Dermis microvascular lymphatic vessel endothelial cell (primary cell): ENCODE results near the gene RGMB. TPM values are rescaled to one million over a fixed set of nuclear protein-coding genes. Genes with fewer than 3 reads are reported as not detected.
"Not testable (repeated sequence)": the region's sequence is repeated elsewhere in the genome, so short reads cannot be mapped to it uniquely, and the experiment has no call there.

Experiments used
- DNase-seq, 2 donors: peaks; one replicate each; pipeline versions ENCODE4 v3.0.0 to v3.0.0-alpha.2; 2010; ENCODE audit warnings: low read depth in 2 of 2
- total RNA-seq: library from RNA; depleted of rRNA; stranded (reverse); fragments of >200 nt; gene quantifications from 2 replicates; pipeline ENCODE4 v1.2.1, GENCODE V29; 2014

Gene RGMB, protein sequence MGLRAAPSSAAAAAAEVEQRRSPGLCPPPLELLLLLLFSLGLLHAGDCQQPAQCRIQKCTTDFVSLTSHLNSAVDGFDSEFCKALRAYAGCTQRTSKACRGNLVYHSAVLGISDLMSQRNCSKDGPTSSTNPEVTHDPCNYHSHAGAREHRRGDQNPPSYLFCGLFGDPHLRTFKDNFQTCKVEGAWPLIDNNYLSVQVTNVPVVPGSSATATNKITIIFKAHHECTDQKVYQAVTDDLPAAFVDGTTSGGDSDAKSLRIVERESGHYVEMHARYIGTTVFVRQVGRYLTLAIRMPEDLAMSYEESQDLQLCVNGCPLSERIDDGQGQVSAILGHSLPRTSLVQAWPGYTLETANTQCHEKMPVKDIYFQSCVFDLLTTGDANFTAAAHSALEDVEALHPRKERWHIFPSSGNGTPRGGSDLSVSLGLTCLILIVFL
- total RNA-seq, result 6.8 and 12.3 TPM in 2 replicates

DNA sequence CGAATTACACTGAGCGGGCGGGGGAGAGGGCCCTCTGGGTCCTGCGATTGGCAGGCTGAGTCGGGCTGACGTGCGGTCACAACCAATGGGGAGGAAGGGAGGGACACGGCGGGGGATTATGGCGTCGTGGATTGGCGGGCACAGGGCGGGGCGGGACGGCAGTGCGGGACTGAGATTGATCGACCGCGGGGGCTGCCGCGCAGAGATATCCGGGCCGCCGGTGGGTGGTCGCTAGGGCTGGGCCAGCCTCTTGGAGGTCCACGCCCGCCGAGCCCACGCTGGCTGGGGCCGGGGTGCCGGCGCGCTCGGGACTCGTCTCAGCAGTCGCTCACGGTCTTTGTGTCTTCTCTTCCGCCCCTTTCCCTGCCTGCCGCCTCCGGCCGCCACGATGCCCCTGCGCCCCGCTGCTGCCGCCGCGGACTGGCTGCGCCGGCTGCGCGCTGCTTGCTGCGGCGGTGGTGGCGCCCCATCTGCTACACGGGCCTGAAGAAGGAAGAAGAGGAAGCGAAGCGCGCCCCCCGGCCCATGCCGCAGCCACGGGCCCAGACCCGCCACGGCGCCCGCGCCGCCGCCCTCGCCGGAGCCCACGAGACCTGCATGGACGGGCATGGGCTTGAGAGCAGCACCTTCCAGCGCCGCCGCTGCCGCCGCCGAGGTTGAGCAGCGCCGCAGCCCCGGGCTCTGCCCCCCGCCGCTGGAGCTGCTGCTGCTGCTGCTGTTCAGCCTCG, at the start of gene RGMB:
RGMB (plus strand) TSS at position 200 of the 728 bp plus-strand sequence; CDS start at position 608, 408 bp downstream.
- DNase-seq, result peak; percentile 95 to 99

DNA sequence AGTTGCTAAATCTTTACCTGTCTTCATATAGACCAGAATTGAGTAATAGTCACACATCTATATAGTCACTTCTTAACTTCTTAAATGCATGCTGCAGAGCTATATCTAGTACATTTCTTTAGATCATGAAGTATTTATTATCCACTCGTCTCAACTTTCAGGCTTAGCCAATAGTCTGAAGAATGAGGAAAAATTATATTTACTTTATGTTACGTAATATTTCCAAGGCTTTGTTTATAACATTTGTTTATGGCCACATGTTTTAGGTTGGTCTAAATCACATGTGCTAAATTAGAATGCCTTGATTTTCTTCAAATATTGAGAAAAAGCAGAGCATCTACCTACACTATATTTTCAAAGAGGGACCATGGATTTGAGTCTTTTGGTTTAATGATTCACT, 47.2 kb upstream of the RGMB start:
- DNase-seq, result no peak

DNA sequence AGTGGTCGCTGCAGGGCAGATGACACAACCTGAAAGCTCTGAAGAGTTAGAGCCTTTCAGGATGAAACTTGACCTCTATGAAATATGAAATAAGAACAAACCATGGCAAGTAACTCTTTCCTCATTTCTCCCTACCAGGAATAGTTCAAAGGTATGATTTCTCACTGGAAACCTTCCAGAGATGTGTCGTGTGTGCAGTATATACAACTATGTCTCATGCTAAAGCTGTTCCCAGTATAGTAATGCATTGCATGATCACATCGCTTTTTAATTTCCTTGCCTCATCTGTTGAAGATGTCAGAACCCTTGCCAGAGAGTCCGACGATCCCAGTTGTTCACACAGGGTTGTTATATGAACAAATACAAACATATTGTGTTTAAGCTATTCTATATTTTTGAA, 45.8 kb upstream of the RGMB start:
- DNase-seq, result no peak

DNA sequence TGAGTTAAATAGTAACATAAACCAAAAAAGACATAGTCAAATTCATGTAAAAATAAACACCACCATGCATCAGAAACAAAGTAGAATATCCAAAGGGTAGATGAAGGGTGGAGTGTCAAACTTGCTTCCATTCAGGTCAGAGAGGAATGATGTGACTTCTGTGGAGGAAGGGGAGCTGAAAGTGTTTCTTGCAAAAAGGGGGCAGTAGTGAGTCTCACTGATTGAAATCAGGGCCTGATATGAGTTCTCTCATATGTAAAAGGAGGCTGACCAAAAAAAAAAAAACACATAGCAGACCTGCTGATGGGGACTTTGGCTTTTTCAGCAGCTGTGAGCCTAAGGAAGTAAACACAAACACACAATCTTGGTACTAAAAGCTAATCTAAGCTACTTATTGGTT, 38.8 kb upstream of the RGMB start:
- no peak for DNase-seq

DNA sequence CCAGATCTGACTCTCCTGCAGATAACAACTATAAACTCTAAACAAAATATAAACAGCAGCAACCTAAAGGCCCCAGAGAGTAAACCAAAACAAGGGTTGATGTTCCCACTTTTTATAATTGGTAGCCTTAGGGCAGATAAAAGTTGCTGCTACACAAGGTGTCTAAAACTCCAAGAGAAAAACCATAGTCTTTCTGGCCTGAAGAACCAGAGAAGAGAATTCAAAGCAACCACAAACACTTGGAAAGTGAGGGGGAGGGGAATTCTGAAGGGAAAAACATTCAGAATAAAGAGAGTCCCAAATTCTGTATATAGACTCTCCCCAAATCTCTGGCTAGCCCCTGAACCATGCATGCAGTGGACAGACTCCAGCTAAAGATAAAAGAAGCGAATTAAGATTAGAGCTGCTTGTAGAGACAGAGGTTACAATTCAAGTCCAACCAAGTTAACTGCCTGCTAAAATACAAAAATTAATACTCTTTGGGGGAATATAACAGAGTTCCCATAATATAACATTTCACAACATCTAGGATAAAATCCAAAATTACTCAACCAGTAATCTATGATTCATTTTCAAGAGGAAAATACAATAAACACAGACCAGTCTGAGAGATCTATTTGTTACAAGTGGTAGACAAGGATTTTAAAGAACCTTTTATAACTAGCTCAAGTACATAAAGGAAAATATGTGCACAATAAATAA, 37.5 kb upstream of the RGMB start:
- DNase-seq, result no peak

DNA sequence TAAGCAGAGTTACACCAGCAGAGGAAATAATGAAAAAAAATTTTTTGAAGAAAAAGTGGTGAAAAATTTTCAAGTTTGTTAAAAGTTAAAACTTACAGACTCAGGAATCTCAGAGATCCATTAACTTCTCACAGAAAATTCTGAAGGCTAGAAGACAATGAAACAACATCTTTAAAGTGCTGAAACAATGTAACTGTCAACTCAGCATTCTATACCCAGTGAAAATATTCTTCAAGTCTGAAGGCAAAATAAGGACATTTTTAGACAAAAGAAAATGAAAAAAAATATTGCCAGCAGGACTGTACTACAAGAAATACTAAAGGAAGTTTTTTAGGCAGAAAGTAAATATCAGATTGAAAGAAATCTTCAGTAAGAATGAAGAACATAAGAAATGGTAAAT, 36.7 kb upstream of the RGMB start:
- no peak for DNase-seq

DNA sequence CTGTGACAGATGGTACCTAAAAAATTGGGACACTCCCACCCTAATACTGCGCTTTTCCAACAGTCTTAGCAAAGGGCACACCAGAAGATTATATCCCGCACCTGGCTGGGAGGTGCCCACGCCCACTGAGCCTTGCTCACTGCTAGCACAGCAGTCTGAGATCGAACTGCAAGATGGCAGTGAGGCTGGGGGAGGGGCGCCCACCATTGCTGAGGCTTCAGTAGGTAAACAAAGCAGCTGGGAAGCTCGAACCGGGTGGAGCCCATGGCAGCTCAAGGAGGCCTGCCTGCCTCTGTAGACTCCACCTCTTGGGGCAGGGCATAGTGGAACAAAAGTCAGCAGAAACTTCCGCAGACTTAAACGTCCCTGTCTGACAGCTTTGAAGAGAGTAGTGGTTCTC, 36.0 kb upstream of the RGMB start:
- not testable (repeated sequence) for DNase-seq

DNA sequence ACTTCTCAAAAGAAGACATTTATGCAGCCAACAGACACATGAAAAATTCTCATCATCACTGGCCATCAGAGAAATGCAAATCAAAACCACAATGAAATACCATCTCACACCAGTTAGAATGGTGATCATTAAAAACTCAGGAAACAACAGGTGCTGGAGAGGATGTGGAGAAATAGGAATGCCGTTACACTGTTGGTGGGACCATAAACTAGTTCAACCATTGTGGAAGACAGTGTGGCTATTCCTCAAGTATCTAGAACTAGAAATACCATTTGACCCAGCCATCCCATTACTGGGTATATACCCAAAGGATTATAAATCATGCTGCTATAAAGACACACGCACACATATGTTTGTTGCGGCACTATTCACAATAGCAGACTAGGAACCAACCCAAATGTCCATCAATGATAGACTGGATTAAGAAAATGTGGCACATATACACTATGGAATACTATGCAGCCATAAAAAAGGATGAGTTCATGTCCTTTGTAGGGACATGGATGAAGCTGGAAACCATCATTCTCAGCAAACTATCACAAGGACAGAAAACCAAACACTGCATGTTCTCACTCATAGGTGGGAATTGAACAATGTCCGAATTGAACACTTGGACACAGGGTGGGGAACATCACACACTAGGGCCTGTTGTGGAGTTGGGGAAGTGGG, 34.8 kb upstream of the RGMB start:
- DNase-seq, result not testable (repeated sequence)

DNA sequence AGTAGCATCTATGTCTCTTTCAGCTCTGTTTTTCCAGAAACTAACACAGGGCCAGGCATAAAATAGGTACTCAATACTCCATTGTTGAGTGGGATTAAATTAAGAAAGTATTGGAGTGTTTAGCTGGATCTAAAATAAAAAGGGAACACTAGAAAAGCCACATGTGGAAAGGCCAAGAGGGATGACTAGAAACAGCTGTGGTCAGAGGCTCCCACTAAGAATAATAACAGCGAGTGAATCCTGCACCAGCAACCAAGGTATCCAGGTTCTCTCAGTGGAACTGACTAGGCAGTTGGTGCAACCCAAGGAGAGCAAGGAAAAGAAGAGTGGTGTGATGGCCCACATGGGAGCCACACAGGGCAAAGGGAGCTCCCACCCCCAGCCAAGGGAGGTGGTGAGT, 31.5 kb upstream of the RGMB start:
- DNase-seq, result no peak

DNA sequence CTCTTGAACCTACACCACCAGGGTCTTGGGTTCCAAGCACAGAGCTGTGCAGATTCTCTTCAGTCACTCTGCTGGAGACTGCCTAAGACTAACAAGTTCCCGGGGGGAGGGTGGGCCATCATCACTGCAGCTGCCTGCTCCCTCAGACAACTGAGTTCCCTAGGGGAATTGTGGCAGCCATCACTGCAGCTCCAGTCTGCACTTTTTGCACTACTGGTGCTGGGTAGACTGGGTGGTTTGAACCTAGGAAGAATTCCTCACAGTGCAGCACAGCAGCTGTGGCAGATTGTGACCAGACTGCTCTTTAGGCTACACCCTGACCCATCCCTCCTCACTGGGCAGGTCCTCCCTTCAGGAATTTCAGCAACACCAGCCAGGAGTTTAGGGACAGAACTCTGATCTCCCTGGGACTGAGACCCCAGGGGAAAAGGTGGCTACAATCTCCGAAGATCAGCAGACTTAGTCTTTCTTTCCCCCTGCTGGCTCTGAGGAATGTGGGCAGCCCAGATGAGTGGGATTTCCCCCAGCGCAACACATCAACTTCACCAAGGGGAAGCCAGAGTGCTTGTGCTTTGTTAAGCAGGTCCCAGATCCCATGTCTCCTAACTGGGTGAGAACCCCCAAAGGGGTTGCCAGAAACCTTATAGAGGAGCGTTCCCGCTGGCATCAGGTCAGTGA, 30.9 kb upstream of the RGMB start:
- DNase-seq, result no peak

DNA sequence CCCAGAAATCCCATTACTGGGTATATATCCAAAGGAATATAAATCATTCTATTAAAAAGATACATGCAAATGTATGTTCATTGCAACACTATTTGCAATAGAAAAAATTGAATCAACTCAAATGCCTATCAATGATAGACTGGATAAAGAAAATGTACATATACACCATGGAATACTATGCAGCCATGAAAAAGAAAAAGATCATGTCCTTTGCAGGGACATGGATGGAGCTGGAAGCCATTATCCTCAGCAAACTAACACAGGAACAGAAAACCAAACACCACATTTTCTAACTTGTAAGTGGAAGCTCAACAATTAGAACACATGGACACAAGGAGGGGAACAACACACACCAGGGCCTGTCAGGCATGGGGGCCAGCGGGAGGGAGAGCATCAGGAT, 25.2 kb upstream of the RGMB start:
- DNase-seq, result not testable (repeated sequence)

DNA sequence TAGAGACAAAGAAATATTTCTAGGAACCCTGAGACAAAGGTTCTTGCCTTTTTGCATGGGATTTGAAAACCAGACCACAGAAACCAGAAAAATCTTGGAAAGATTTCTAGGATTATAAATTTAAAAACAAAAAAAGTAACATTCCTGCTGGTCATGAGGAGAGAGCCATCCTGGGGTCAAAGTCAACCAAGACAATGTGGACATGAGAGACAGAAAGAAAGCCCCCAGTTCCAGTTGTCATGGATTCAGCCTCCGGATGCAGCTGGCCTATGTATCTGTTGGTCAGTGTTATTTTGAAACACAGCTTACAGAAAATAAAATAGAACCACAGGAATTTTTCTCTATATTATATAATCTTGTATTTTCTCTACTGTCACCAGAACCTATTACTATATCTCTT, 24.4 kb upstream of the RGMB start:
- no peak for DNase-seq

DNA sequence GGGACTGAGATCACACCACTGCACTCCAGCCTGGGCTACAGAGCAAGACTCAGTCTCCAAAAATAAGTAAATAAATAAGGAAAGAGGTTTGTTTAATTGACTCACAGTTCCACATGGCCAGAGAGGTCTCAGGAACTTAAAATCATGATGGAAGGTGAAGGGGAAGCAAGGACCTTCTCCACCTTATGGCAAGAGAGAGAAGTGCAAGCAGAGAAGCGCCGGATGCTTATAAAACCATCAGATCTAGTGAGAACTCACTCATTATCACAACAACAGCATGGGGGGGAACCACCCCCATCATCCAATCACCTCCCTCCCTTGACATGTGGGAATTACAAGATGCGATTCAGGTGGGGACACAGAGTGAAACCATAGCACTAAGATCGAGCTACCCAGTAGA, 22.8 kb upstream of the RGMB start:
- DNase-seq, result peak in 1 of 2 donors; percentile 17

DNA sequence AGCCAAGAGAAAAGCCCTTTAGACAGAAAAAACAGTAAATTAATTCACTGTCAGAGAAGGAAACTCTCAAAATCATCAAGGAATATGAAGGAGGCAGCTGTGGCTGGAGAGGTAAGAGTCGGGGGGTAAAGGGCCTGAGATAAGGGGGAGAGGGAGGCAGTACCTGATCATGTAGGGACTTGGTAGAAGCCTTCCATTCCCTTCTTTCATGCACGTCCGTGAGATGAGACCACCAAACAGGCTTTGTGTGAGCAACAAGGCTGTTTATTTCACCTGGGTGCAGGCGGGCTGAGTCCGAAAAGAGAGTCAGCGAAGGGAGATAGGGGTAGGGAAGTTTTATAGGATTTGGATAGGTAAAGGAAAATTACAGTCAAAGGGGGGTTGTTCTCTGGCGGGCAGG, 21.1 kb upstream of the RGMB start:
- not testable (repeated sequence) for DNase-seq

DNA sequence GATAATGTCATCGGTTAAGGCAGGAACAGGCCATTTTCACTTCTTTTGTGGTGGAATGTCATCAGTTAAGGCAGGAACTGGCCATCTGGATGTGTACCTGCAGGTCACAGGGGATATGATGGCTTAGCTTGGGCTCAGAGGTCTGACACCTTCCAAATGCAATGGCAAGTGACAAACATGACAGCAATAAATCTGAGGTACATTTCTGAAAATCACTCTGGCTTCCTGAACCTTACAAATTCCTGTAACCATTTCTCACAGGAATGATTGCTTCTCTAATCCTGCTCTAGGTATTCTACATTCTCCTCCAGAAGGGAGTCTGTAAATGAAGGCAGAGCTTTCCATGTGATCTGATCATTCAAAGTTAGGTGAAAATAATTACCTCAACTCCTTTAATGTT, 20.7 kb upstream of the RGMB start:
- not testable (repeated sequence) for DNase-seq

DNA sequence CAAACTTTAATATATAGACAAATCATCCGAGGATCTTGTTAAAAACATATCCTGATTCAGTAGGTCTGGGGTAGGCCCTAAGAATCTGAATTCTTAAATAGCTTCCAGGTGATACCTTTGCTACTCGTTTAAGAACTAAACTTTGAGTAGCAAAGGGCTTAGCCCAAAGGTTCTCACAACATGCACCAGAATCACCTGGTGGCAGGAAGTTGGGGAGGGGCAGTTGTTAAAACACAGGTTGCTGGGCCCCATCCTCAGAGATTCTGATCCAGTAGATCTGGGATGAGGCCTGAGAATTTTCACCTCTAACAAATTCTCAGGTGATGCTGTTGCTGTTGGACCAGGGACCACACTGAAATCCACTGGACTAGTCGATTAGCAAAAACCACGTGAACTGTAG, 20.0 kb upstream of the RGMB start:
- DNase-seq, result no peak

DNA sequence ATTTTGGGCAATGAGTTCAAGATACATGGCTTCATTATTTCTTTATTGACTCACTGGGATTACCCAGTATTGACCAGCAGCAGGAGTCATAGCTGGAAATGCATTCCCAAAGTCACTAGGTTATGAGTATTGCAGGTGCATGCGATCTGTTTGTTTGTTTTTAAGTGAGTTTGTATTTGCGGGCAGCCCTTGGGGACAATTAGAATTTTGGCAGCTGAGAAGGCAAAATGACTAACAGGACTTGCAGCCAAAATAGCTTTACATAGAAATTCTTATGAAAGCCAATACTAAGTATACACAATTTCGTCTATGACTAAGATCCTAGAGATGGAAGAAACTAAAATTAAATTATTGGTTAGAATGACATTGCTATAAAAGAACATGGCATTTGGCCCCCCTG, 18.1 kb upstream of the RGMB start:
- no peak for DNase-seq

DNA sequence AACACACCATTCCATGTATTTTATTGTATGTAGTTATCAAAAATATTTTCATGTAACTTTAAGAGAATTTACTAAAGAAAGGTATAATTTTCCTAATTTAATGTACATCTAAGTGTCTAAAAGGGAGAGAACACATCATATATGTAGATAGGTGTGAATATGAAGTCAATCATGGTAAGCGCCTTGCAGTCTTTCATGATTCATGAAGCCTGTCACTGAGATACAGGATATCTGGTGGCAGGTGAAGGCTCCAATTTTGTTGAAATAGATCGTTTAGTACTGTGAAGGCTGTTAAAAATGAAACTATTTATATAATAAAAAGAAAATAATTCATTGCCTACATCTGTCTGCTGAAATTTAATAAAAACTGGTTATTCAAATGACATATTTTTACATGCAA, 15.5 kb upstream of the RGMB start:
- DNase-seq, result no peak

DNA sequence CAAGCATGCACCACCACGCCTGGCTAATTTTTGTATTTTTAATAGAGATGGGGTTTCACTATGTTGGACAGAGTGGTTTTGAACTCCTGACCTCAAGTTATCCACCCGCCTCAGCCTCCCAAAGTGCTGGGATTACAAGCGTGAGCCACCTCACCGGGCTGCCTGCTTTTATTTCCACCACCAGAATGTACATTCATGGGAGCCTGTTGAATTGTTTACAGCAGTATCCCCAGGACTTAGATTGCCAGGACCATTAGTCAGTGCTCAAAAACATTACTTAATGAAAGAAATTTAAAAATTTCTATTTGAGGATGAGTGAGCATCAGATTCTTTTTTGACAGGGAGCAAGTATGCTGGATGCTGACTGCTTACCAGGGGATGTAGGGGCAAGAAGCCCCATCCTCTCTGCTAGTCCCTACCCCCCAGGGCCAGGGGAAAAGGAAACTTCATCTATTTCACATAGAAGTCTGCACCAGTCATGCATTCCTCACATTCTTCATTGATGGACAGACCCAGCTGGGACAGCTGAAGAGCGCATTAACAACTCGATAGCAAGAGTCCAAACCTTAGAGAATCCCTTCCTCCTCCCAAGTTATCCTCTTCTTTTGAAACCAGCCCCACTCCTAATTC, 10.3 kb upstream of the RGMB start:
- no peak for DNase-seq

DNA sequence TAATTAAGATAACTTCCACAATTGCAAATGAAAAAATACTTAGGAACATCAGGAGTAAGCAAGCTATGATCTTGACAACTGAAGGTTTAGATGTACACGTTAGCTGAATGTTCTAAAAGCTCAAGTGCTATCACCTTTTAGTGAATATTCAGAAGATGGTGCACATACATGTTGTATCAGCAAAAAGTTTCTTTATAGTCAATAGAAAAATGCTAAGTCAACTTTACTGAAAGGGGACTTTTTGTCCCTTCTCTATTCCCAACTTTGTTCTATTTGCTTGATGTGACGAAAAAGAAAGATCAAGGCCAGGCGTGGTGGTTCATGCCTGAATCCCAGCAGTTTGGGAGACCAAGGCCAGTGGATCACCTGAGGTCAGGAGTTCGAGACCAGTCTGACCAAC, 7.6 kb upstream of the RGMB start:
- no peak for DNase-seq

DNA sequence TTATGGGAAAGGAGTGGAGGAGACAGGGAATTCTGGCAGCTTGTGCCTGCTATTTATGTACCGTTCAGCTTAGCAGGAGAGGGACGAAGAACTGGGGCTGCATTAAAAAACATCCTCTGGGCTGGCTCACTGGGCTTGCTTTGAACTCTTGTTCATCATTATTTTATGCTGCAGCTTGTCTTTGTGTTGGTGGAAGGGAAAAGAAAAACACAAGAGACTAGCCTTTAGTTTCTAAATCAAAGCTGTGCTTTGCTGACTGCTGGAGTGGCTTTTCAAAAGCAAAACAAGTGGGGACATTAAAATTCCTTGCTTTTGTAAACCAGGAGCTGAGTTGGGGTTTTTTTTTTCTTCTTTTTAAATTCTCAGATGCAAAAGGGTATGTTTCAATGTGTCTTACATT, 5.9 kb upstream of the RGMB start:
- no peak for DNase-seq
